ENCODE data around the gene ZNF138. TPM values are rescaled to one million over a fixed set of nuclear protein-coding genes. Genes with fewer than 3 reads are reported as not detected.

The ZNF138 gene
- total and polyA plus RNA-seq, 4 donors = 20.4 to 48.3 (median 27.7) TPM

DNA sequence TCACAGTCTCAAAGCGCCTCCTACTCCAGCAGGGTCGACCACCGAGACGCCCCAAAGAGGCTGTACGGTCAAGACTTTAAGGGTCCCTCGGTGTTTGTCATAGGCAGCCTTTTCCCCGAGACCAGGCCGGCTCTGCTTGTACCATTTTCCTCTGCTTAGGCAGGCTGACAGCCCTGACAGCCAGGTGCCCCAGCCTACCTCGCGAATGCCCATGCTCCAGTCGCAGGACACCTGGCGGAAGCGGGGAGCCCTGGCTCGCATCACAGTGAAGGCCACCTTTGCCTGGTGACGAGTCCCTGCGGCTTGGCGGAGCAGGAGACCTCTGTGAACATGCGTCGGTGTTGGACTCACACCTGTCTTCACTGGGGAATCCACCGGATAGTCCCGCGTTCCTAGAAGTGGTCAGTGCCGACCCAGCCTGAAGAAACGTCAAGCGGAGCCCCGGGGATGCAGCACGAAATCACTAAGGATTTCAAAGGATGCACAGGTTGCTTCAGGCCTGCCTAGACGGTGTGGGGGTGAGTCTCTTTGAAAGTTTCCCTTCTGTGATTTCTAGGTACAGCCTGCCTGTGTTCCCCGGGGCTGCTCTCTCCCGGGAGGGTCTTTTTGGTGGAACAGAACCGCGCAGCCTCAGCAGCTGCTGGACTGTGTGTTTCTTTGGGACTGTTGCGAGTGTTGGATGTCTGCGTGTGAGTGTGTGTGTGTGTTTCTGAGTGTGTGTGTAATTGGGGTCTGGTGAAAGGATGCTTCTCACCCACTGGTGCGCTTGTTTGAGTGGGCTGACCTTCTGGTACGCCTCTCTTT is 78.3 kb downstream of the ZNF138 start:
- 93% methylated on average over 36 of the region's 36 CpGs for WGBS (ENCODE audit: insufficient coverage)

DNA sequence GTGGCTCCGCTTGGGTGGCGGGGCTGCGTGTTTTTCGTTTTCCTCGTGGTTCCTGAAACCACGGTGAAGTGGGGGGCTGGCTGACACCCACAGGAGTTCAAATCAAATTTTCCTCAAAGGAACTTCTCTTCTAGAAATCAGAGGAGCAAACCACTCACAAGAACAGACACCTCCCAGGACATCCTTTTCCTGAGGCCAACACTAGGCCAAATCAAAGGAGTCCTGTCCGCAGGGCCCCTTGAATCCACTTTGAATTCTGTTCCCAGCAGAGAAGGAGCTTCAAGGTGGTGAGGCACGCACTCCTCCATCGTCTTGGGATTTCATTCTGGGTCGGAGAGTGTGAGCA is 78.9 kb downstream of the ZNF138 start:
- Histone ChIP-seq H3K27me3 (ENCODE audit: control insufficient read depth, insufficient read depth, low read length) (no peaks in the 10 kb centered on the region), H3K4me3 (ENCODE audit: low read depth, low read length) (no peak overlapping the region), H3K9me3 (ENCODE audit: control insufficient read depth, insufficient read depth, low read length) (peaks cover 3% of the 10 kb centered on the region), H3K27ac (ENCODE audit: low read depth, low read length) (no peak overlapping the region), H3K4me1 (ENCODE audit: control insufficient read depth, insufficient read depth, low read length) (peaks cover 13% of the 10 kb centered on the region), H3K36me3 (ENCODE audit: control insufficient read depth, insufficient read depth, low read length) (no peaks in the 10 kb centered on the region)
- 94% methylated on average over 10 of the region's 10 CpGs for WGBS (ENCODE audit: insufficient coverage)
- DNase-seq (ENCODE audit: low read depth in 4 of 6, low spot score in 6 of 6) = no peak

More for the DNA sequence above, 78.3 kb downstream of the ZNF138 start:
- peaks cover 3% of the 10 kb centered on the region for H3K9me3 ChIP-seq (ENCODE audit: control insufficient read depth, insufficient read depth, low read length)
- no peak overlapping the region for H3K4me3 ChIP-seq (ENCODE audit: low read depth, low read length)
- H3K4me1 ChIP-seq (ENCODE audit: control insufficient read depth, insufficient read depth, low read length) = peaks cover 9% of the 10 kb centered on the region
- no peak for DNase-seq (ENCODE audit: low read depth in 4 of 6, low spot score in 6 of 6)
- no peaks in the 10 kb centered on the region for H3K27me3 ChIP-seq (ENCODE audit: control insufficient read depth, insufficient read depth, low read length)
- H3K27ac ChIP-seq (ENCODE audit: low read depth, low read length) = no peak overlapping the region
- no peaks in the 10 kb centered on the region for H3K36me3 ChIP-seq (ENCODE audit: control insufficient read depth, insufficient read depth, low read length)

DNA sequence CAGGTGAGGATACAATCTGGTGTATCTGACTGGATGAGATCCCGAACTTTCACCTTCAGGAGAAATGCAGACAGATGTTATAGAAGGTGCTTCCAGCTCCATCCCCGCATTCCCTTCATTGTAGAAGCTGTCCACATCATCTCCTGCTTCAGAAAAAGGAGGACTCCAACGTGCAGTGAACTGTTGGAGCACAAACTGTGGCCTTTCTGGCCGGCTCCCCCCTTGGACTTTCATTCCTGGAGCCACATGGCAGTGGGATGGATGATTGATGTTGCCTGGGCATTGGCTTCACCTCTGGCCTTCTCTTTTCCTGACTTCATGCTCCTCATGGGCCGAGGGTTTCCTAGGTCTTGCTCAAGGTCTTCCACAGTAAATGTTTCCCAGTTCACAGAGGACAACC is 79.3 kb downstream of the ZNF138 start:
- 84% methylated on average over 4 of the region's 5 CpGs for WGBS (ENCODE audit: insufficient coverage)
- Histone ChIP-seq H3K9me3 (ENCODE audit: control insufficient read depth, insufficient read depth, low read length) (peaks cover 3% of the 10 kb centered on the region), H3K27me3 (ENCODE audit: control insufficient read depth, insufficient read depth, low read length) (no peaks in the 10 kb centered on the region), H3K36me3 (ENCODE audit: control insufficient read depth, insufficient read depth, low read length) (no peaks in the 10 kb centered on the region), H3K4me3 (ENCODE audit: low read depth, low read length) (no peak overlapping the region), H3K4me1 (ENCODE audit: control insufficient read depth, insufficient read depth, low read length) (peaks cover 13% of the 10 kb centered on the region), H3K27ac (ENCODE audit: low read depth, low read length) (no peak overlapping the region)
- no peak for DNase-seq (ENCODE audit: low read depth in 4 of 6, low spot score in 6 of 6)

DNA sequence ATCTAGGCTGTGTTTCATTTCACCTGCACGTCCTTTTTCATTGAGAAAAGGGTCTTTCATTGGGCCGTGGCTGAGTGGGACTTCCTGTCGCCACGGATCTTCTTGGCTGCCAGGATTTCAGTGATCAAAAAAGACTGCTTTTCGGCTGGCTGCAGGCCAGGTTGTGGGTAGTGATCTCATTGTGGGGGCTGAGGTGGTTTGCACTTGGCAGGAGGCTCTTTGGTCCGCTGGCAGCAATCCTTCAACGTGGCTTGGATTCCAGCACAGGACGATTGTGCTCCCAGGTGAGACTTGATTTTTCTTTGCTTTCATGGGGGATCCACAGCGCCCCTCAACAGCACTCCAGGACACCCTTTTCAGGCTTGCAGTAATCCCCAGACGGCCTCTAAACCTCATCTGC is 79.9 kb downstream of the ZNF138 start:
- Histone ChIP-seq H3K4me3 (ENCODE audit: low read depth, low read length) (no peak overlapping the region), H3K9me3 (ENCODE audit: control insufficient read depth, insufficient read depth, low read length) (peaks cover 3% of the 10 kb centered on the region), H3K36me3 (ENCODE audit: control insufficient read depth, insufficient read depth, low read length) (no peaks in the 10 kb centered on the region), H3K27me3 (ENCODE audit: control insufficient read depth, insufficient read depth, low read length) (no peaks in the 10 kb centered on the region), H3K27ac (ENCODE audit: low read depth, low read length) (no peak overlapping the region), H3K4me1 (ENCODE audit: control insufficient read depth, insufficient read depth, low read length) (peaks cover 13% of the 10 kb centered on the region)
- 83% methylated on average over 10 of the region's 10 CpGs for WGBS (ENCODE audit: insufficient coverage)
- DNase-seq (ENCODE audit: low read depth in 4 of 6, low spot score in 6 of 6) = no peak

DNA sequence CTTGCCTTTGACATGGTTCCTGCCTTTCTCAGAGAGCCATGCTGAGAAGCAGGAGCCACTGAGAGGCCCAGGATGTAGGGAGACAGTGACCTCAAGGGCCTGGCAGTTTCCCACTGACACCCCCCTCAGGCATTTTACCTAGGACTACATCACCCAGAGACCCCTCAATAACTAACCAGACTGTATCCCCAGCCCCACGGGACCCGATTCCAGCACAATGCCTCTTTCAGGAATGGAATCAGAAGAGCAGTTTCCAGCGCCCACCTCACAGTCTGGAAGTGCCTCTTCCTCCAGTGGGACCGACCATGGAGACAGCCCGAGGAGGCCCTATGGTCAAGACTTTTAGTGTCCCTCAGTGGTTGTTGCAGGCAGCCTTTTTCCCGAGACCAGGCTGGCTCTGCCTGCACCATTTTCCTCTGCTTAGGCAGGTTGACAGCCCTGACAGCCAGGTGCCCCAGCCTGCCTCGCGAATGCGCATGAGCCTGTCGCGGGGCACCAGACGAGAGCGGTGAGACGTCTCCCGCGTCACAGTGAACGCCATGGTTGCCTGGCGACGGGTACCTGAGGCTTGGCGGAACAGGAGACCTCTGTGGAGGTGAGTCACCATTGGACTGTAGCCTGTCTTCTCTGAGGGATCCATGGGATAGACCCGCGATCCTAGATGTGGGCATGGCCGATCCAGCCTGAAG is 80.5 kb downstream of the ZNF138 start:
- DNase-seq (ENCODE audit: low read depth in 4 of 6, low spot score in 6 of 6) = no peak
- Histone ChIP-seq H3K36me3 (ENCODE audit: control insufficient read depth, insufficient read depth, low read length) (no peaks in the 10 kb centered on the region), H3K4me1 (ENCODE audit: control insufficient read depth, insufficient read depth, low read length) (peaks cover 13% of the 10 kb centered on the region), H3K27me3 (ENCODE audit: control insufficient read depth, insufficient read depth, low read length) (no peaks in the 10 kb centered on the region), H3K9me3 (ENCODE audit: control insufficient read depth, insufficient read depth, low read length) (peaks cover 6% of the 10 kb centered on the region), H3K27ac (ENCODE audit: low read depth, low read length) (no peak overlapping the region), H3K4me3 (ENCODE audit: low read depth, low read length) (no peak overlapping the region)
- 75% methylated on average over 23 of the region's 23 CpGs for WGBS (ENCODE audit: insufficient coverage)

DNA sequence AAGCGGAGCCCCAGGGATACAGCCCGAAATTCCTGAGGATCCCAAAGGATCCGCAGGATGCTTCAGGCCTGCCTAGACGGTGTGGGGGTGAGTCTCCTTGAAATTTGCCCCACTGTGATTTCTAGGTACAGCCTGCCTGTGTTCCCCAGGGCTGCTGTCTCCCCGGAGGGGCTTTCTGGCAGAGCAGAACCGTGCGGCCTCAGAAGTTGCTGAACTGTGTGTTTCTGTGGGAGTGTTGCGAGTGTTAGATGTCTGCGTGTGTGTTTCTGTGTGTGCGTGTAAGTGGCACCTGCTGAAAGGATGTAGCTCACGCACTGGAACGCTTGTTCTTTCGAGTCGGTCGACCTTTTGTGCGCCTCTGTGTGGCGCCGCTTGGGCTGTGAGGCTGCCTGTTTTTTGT is 81.0 kb downstream of the ZNF138 start:
- WGBS (ENCODE audit: insufficient coverage) = 83% methylated on average over 18 of the region's 18 CpGs

DNA sequence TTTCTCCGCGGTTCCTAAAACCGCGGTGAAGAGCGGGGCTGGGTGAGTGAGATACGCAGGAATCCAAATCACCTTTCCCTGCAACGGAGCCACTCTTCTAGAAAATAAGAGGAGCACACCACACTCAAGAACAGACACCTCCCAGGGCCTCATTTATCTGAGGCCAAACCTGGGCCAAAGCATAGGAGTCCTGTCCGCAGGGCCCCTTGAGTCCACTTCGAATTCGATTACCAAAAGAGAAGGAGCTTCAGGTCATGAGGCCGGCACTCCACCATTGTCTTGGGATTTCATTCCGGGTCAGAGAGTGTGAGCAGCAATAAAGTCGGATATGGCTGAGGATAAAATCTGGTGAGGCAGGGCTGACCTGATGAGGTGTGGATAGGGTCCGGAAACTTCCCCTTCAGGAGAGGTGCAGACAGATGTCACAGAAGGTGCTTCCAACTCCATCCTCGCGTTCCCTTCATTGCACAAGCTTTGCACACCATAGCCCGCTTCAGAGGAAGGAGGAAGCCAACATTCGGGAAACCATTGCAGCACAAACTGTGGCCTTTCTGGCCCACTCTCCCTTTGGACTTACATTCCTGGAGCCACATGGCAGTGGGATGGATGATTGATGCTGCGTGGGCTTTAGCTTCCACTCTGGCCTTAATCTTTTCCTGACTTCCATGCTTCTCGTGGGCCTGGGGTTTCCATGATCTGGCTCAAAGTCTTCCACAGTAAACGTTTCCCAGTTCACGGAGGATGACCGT is 81.6 kb downstream of the ZNF138 start:
- Histone ChIP-seq H3K4me1 (ENCODE audit: control insufficient read depth, insufficient read depth, low read length) (peaks cover 13% of the 10 kb centered on the region), H3K9me3 (ENCODE audit: control insufficient read depth, insufficient read depth, low read length) (peaks cover 6% of the 10 kb centered on the region), H3K27me3 (ENCODE audit: control insufficient read depth, insufficient read depth, low read length) (no peaks in the 10 kb centered on the region), H3K36me3 (ENCODE audit: control insufficient read depth, insufficient read depth, low read length) (no peaks in the 10 kb centered on the region), H3K27ac (ENCODE audit: low read depth, low read length) (no peak overlapping the region), H3K4me3 (ENCODE audit: low read depth, low read length) (no peak overlapping the region)
- DNase-seq (ENCODE audit: low read depth in 4 of 6, low spot score in 6 of 6) = no peak
- WGBS (ENCODE audit: insufficient coverage) = 88% methylated on average over 20 of the region's 23 CpGs

More for the DNA sequence above, 81.0 kb downstream of the ZNF138 start:
- H3K36me3 ChIP-seq (ENCODE audit: control insufficient read depth, insufficient read depth, low read length) = no peaks in the 10 kb centered on the region
- DNase-seq (ENCODE audit: low read depth in 4 of 6, low spot score in 6 of 6) = no peak
- H3K27me3 ChIP-seq (ENCODE audit: control insufficient read depth, insufficient read depth, low read length) = no peaks in the 10 kb centered on the region
- no peak overlapping the region for H3K4me3 ChIP-seq (ENCODE audit: low read depth, low read length)
- H3K9me3 ChIP-seq (ENCODE audit: control insufficient read depth, insufficient read depth, low read length) = peaks cover 6% of the 10 kb centered on the region
- peaks cover 13% of the 10 kb centered on the region for H3K4me1 ChIP-seq (ENCODE audit: control insufficient read depth, insufficient read depth, low read length)
- H3K27ac ChIP-seq (ENCODE audit: low read depth, low read length) = no peak overlapping the region

DNA sequence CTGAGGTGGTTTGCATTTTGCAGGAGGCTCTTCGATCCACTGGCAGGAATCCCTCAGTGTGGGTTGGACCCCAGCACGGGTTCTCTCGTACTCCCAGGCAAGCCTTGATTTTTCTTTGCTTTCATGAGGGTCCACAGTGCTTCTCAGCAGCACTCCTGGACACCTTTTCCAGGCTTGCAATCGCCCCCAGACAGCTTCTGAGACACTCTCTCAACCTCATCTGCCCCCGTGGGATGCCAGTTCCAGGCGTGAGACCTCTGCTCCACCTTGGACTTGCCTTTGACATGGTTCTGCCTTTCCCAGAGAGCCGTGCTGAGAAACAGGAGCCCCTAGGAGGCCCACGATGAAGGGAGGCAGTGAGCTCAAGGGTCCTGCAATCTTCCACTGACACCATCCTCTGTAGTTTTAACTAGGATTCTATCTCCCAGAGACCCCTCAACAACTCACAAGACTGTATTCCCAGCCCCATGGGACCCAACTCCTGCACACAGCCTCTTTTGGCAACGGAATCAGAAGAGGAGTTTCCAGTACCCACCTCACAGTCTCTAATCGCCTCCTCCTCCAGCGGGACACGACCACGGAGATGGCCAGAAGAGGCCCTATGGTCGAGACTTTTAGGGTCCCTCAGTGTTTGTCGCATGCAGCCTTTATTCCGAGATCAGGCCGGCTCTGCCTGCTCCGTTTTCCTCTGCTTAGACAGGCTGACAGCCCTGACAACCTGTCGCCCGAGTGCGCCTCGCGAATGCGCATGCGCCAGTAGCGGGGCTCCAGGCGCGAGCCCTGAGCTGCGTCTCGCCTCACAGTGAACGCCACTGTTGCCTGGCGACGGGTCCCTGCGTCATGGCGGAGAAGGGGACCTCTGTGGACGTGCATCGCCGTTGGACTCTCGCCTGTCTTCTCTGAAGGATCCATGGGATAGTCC is 82.8 kb downstream of the ZNF138 start:
- 17% methylated on average over 39 of the region's 39 CpGs for WGBS (ENCODE audit: insufficient coverage)
- H3K4me1 ChIP-seq (ENCODE audit: control insufficient read depth, insufficient read depth, low read length) = peaks cover 20% of the 10 kb centered on the region
- no peaks in the 10 kb centered on the region for H3K36me3 ChIP-seq (ENCODE audit: control insufficient read depth, insufficient read depth, low read length)
- peak; percentile 28 to 94 (median 50) for DNase-seq (ENCODE audit: low read depth in 4 of 6, low spot score in 6 of 6)
- peak overlapping the region; percentile 30 for H3K4me3 ChIP-seq (ENCODE audit: low read depth, low read length)
- H3K9me3 ChIP-seq (ENCODE audit: control insufficient read depth, insufficient read depth, low read length) = peaks cover 11% of the 10 kb centered on the region
- no peaks in the 10 kb centered on the region for H3K27me3 ChIP-seq (ENCODE audit: control insufficient read depth, insufficient read depth, low read length)
- no peak overlapping the region for H3K27ac ChIP-seq (ENCODE audit: low read depth, low read length)
